HTERT RPE-1 (cell line): ENCODE data around the gene SMARCE1.

Experiments used
- in situ Hi-C: fragments of 300-500 bp; cut with MboI; formaldehyde crosslinking; loops from 4 replicates; pipeline ENCODE4 v1.14.3; 2020; ENCODE audit warnings: low sequenced_read_pairs

Gene SMARCE1

GRCh38 chr17:40647624-40648383 lies at the start of gene SMARCE1:
Gene SMARCE1 (minus strand): TSS chr17:40647818. CDS start chr17:40645802, 2,016 bp downstream.
- in situ Hi-C loops, result no loop called here

GRCh38 chr17:40697297-40697696 lies 49.7 kb upstream of the SMARCE1 start:
- in situ Hi-C loops, result no loop called here

- in situ Hi-C loops, result no loop called here
Measured at GRCh38 chr17:40696651-40697072, 49.0 kb upstream of the SMARCE1 start.

- in situ Hi-C loops, result no loop called here
Measured at GRCh38 chr17:40695874-40696472, 48.4 kb upstream of the SMARCE1 start.

GRCh38 chr17:40694584-40694983 lies 47.0 kb upstream of the SMARCE1 start:
- in situ Hi-C loops, result no loop called here

- in situ Hi-C loops, result no loop called here
Measured at GRCh38 chr17:40687106-40687505, 39.5 kb upstream of the SMARCE1 start.

- in situ Hi-C loops, result no loop called here
Measured at GRCh38 chr17:40686192-40686591, 38.6 kb upstream of the SMARCE1 start.

GRCh38 chr17:40680998-40681397 lies 33.4 kb upstream of the SMARCE1 start:
- in situ Hi-C loops, result no loop called here

- in situ Hi-C loops, result no loop called here
Measured at GRCh38 chr17:40679523-40679907, 31.9 kb upstream of the SMARCE1 start.

- in situ Hi-C loops, result no loop called here
Measured at GRCh38 chr17:40678902-40679522, 31.4 kb upstream of the SMARCE1 start.

- in situ Hi-C loops, result no loop called here
Measured at GRCh38 chr17:40675905-40676304, 28.3 kb upstream of the SMARCE1 start.

GRCh38 chr17:40672654-40673053 lies 25.0 kb upstream of the SMARCE1 start:
- in situ Hi-C loops, result no loop called here

- in situ Hi-C loops, result no loop called here
Measured at GRCh38 chr17:40671282-40671681, 23.7 kb upstream of the SMARCE1 start.

- in situ Hi-C loops, result no loop called here
Measured at GRCh38 chr17:40666331-40666730, 18.7 kb upstream of the SMARCE1 start.

GRCh38 chr17:40664582-40665333 lies 17.1 kb upstream of the SMARCE1 start, which contains the start of gene KRT222:
Gene KRT222 (minus strand): TSS chr17:40665177. CDS start chr17:40665099, 78 bp downstream.
- in situ Hi-C loops, result no loop called here

- in situ Hi-C loops, result no loop called here
Measured at GRCh38 chr17:40663252-40663651, 15.6 kb upstream of the SMARCE1 start.

- in situ Hi-C loops, result no loop called here
Measured at GRCh38 chr17:40659911-40660310, 12.3 kb upstream of the SMARCE1 start.

- in situ Hi-C loops, result no loop called here
Measured at GRCh38 chr17:40658396-40658795, 10.8 kb upstream of the SMARCE1 start.

GRCh38 chr17:40651939-40652338 lies 4.3 kb upstream of the SMARCE1 start:
- in situ Hi-C loops, result no loop called here

GRCh38 chr17:40648384-40648968 lies 858 bp upstream of the SMARCE1 start:
- in situ Hi-C loops, result no loop called here
